ENCODE measurements around the gene FBXL17.

The FBXL17 gene

GRCh38 chr5:107840592-107840991 lies 541.3 kb downstream of the FBXL17 start:
- no peak for DNase-seq

GRCh38 chr5:107840161-107840560 lies 541.7 kb downstream of the FBXL17 start:
- no peak for DNase-seq

- no peak for DNase-seq
Observed at GRCh38 chr5:107835096-107835495, 546.8 kb downstream of the FBXL17 start.

GRCh38 chr5:107832746-107833145 lies 549.2 kb downstream of the FBXL17 start:
- no peak for DNase-seq

- DNase-seq: no peak
Observed at GRCh38 chr5:107831612-107832395, 550.1 kb downstream of the FBXL17 start.

- DNase-seq: no peak
Observed at GRCh38 chr5:107830750-107831149, 551.1 kb downstream of the FBXL17 start.

- DNase-seq: no peak
Observed at GRCh38 chr5:107826311-107827000, 555.4 kb downstream of the FBXL17 start.

- no peak for DNase-seq
Observed at GRCh38 chr5:107824821-107825220, 557.1 kb downstream of the FBXL17 start.

GRCh38 chr5:107821288-107821687 lies 560.6 kb downstream of the FBXL17 start:
- no peak for DNase-seq

- DNase-seq: no peak
Observed at GRCh38 chr5:107820429-107820828, 561.5 kb downstream of the FBXL17 start.

- no peak for DNase-seq
Observed at GRCh38 chr5:107817951-107818350, 563.9 kb downstream of the FBXL17 start.

GRCh38 chr5:107817436-107817835 lies 564.5 kb downstream of the FBXL17 start:
- no peak for DNase-seq

GRCh38 chr5:107815109-107815508 lies 566.8 kb downstream of the FBXL17 start:
- no peak for DNase-seq

- no peak for DNase-seq
Observed at GRCh38 chr5:107814183-107814827, 567.6 kb downstream of the FBXL17 start.

- no peak for DNase-seq
Observed at GRCh38 chr5:107813559-107813958, 568.3 kb downstream of the FBXL17 start.

- no peak for DNase-seq
Observed at GRCh38 chr5:107812570-107813141, 569.2 kb downstream of the FBXL17 start.

GRCh38 chr5:107809201-107810034 lies 572.5 kb downstream of the FBXL17 start:
- no peak for DNase-seq

All from CD4-positive, alpha-beta T cell treated with Interleukin-4 for 4 hours (primary cell).